Measurements from ENCODE around the gene COCH.

The COCH gene

GRCh38 chr14:30935445-30935844, 61.1 kb downstream of the COCH start:
- Histone ChIP-seq H3K27me3 (ENCODE audit: control insufficient read depth, insufficient read depth, low read length) (no peaks in the 10 kb centered on the region), H3K36me3 (ENCODE audit: insufficient read depth, low read length) (peaks cover 28% of the 10 kb centered on the region), H3K4me3 (ENCODE audit: low read length) (no peak overlapping the region), H3K9me3 (replicated peaks; ENCODE audit: low read length) (no peaks in the 10 kb centered on the region), H3K4me1 (ENCODE audit: control insufficient read depth, insufficient read depth, low read length) (no peaks in the 10 kb centered on the region), H3K9ac (ENCODE audit: low read depth, low read length) (no peak overlapping the region), H3K4me2 (ENCODE audit: low read length) (no peak overlapping the region)

- Histone ChIP-seq H3K4me1 (ENCODE audit: control insufficient read depth, insufficient read depth, low read length) (no peaks in the 10 kb centered on the region), H3K9me3 (replicated peaks; ENCODE audit: low read length) (no peaks in the 10 kb centered on the region), H3K27me3 (ENCODE audit: control insufficient read depth, insufficient read depth, low read length) (no peaks in the 10 kb centered on the region), H3K36me3 (ENCODE audit: insufficient read depth, low read length) (peaks cover 27% of the 10 kb centered on the region), H3K9ac (ENCODE audit: low read depth, low read length) (no peak overlapping the region), H3K4me3 (ENCODE audit: low read length) (no peak overlapping the region), H3K4me2 (ENCODE audit: low read length) (no peak overlapping the region)
Observed at GRCh38 chr14:30938617-30939016, 64.3 kb downstream of the COCH start.

Data from skeletal muscle satellite cell (primary cell).